Stimulated activated CD4-positive, alpha-beta T cell treated with anti-CD3 and anti-CD28 coated beads, Interleukin-2, amount 100 ng/mL, for 48 hours (primary cell): ENCODE measurements around the gene TDG.

ENCODE experiments used
- DNase-seq, 2 donors: peaks; one replicate each; pipeline ENCODE4 v3.0.0-alpha.2; 2020

The TDG gene

GRCh38 chr12:103965590-103966504 is at the start of gene TDG:
Gene TDG, plus strand, starts transcription at chr12:103965872. Its CDS starts 166 bp downstream, at chr12:103966038.
- peak; percentile 91 to 93 for DNase-seq

- DNase-seq, result no peak
These were observed 47.8 kb upstream of the TDG start for GRCh38 chr12:103917873-103918272.

- DNase-seq, result peak; percentile 34 to 52
These were observed 40.7 kb upstream of the TDG start for GRCh38 chr12:103924761-103925641.

DNA sequence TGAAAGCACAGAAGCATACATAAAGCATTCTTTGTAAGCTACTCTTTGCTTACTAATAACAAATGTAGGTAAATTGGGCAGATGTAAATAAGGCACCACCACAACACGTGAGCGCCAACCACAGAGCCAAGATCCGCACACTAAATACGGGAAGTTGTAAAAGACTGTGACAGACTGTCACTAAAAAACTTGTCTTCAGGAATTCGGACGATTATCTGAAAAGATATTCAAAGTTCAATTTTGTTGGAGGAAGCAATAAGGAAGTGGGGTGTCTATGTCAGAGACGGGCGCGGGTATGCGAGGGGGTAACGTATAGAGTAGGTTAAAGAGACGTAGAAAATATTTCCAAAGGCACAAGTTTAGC is 37.0 kb upstream of the TDG start:
- peak in 1 of 2 donors; percentile 18 for DNase-seq

DNA sequence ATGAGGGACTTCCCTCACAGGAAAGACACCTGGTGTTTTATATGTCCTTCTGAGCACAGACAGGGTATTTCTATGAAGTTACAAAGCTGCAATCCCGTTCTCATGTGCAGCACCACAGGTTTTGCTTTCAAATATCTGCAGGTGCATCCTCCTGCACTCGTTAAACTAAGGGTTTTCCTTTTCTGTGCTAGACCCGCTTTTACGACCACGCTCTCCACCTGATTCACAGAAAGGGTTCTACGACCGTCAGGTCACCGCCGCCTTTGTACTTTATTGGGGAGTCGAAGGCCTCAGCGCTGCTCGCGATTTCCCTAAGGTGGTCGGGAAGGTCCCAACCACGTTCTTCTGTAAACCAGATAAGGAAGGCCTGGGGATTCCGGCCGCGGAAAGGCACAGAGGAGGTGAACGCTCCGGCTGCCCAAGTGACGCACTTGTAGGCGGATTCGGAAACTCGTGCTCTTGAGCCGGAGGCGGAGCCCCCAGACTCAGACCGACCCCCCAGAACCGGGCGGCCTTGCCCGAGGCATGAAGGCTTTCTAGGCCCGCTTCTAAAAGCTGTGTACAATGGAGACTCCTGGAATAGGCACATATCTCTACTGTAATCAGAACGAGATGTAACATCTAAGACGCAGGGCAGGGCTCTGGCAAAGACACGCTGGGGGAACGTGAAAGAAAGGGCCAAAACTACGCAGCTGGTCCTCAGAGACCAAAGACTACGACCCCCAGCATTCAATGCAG is 36.5 kb upstream of the TDG start:
- DNase-seq, result peak; percentile 64

GRCh38 chr12:103929784-103930033 is 36.0 kb upstream of the TDG start:
- no peak for DNase-seq

DNA sequence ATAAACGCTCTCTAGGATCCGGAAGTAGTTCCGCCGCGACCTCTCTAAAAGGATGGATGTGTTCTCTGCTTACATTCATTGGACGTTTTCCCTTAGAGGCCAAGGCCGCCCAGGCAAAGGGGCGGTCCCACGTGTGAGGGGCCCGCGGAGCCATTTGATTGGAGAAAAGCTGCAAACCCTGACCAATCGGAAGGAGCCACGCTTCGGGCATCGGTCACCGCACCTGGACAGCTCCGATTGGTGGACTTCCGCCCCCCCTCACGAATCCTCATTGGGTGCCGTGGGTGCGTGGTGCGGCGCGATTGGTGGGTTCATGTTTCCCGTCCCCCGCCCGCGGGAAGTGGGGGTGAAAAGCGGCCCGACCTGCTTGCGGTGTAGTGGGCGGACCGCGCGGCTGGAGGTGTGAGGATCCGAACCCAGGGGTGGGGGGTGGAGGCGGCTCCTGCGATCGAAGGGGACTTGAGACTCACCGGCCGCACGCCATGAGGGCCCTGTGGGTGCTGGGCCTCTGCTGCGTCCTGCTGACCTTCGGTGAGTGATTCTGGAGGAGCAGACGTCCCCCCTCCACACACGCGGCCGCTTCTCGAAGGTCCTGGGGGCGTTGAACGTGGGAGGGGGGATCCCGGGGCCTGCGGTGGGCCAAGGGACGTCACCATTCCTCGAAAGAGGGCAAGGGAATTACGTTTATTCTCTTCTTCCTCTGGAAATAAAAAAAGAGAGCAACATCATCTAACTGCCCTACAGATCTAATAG is 35.5 kb upstream of the TDG start, which contains the start of gene HSP90B1:
Gene HSP90B1 (plus strand): TSS at position 377 of the 753 bp plus-strand sequence. CDS start 106 bp downstream, at position 483.
- peak; percentile 96 to 98 for DNase-seq

DNA sequence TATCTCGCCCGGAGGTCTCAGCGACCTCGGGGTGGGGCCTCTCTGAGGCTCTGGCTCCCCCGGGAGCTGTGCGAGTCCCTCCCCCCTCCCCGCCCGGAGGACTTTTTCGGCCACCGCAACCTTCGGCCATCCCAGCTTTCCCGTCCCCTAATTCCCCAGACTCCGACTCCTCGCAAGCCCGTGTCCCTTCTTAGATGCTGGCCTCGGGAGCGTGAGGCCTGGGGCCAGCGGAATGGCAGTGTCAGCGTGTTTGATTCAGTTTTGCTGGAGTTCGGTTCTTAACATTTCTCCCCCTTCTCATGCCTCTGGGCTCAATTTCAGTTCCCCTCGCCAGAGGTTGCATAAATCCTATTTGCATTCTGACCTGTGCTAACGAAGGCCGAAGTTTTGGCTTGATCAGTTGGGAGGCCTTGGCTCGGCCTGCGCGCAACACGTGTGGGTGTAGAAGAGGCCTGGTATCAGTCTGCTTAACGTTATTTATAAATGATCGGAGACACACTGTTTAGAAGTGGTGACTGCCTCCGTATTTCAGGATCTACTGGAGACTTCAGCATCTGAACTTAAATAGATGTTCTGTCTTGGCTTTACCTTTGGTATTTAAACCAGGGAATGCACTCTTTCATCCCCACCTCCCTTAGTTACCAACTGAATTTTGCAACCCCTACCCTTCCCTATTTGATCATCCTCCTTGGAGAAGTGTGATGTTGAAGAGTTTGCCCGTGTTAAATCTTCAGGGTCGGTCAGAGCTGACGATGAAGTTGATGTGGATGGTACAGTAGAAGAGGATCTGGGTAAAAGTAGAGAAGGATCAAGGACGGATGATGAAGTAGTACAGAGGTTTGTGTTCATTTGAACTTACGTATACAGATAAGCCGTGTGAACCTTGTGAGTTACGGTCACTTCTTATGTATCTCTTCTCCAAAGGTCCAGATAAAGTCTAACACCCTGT is 34.6 kb upstream of the TDG start:
- DNase-seq, result peak in 1 of 2 donors; percentile 18

- DNase-seq, result no peak
These were observed 32.4 kb upstream of the TDG start for GRCh38 chr12:103933237-103933636.

- DNase-seq, result no peak
These were observed 29.0 kb upstream of the TDG start for GRCh38 chr12:103936679-103937078.

GRCh38 chr12:103944964-103945363 is 20.7 kb upstream of the TDG start:
- no peak for DNase-seq

DNA sequence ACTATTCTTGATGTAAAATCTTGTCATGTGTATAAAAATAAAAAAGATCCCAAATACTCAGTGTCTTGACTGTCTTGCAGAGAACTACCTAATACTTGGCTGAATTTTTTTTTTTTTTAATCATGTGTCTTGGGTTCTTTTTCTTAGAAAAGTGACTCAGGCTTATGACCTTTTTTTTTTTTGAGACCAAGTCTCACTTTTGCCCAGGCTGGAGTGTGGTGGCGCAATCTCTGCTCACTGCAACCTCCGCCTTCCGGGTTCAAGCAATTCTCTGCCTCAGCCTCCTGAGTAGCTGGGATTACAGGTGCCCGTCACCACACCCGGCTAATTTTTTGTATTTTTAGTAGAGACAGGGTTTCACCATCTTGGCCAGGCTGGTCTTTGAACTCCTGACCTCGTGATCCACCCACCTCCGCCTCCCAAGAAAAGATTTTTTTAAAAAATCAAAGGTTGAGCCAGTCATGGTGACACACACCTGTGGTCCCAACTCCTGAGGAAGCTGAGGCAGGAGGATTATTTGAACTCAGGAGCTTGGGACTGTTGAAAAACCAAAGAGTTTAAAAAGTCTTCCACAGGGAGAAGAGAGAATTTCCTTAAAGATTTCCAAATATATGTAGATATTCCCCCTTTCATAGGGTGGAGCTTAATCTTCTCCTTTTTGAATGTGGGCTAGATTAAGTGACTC is 17.7 kb upstream of the TDG start:
- no peak for DNase-seq

DNA sequence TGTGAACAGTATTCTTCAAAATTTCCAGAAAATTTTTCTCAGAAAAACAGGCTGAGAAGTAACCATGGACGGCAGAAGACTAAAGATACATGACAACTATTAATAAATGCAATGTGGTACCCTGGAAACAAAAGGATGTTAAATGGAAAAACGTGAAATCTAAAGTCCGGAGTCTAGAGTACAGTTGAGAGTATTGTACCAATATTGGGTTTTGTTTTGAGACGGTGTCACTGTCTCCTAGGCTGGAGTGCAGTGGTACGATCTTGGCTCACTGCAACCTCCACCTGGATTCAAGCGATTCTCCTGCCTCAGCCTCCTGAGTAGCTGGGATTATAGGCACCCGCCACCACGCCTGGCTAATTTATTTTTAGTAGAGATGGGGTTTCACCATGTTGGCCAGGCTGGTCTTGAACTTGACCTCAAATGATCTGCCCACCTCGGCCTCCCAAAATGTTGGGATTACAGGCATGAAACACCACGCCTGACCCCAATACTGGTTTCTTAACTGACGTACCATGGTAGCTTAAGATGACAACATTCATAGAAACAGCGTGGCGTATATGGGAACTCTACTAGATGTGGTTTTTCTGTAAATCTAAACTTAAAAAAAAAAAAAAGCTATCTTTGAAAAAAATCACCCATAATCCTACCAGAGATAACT is 16.8 kb upstream of the TDG start:
- no peak for DNase-seq

- no peak for DNase-seq
These were observed 13.2 kb upstream of the TDG start for GRCh38 chr12:103952497-103952896.

- DNase-seq, result no peak
These were observed 9.7 kb upstream of the TDG start for GRCh38 chr12:103955811-103956508.

DNA sequence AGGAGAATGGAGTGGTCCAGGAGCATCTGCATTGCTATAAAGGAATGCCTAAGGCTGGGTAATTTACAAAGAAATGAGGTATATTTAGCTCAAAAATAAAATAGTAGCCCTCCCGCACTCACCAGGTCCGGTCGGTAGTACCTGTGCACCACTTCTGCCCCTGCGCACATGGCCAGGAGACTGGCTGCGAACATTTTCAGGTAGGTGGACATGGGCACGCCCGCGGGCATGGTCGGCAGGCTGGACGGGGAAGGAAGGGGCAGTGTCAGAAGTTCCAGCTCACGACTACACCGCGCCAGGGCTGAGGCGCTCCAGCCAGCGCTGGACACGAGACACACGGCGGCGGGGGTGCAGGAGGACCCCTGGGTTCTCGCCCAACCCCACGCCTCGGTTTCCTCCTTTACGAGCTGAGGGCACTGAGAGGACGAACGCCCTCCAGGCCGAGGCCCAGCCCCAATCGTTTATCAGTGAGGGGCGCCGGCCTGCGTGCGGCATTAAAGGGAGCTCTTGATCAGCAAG is 9.1 kb upstream of the TDG start:
- no peak for DNase-seq

- no peak for DNase-seq
These were observed 7.7 kb upstream of the TDG start for GRCh38 chr12:103957865-103958388.

DNA sequence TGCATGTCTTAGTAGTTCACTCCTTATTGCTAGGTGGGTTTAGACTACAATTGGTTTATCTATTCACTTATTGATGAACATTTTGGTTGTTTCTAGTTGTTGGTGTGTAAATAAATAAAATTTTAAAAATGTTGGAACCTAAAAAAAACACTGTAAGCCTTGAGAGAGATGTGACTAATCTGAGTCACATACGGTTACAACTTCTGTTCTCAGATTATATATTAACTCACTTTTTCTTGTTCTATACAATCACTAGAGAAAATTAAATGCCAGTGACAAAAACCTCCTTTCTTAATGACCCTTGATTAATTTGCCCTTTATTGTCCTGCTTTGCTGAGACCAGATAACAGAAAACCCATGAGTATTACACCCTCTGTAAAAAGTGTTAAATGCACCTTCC is 7.1 kb upstream of the TDG start:
- no peak for DNase-seq
